ENCODE results near the gene RAB5IF. TPM values are rescaled to one million over a fixed set of nuclear protein-coding genes. Genes with fewer than 3 reads are reported as not detected.

RAB5IF gene
- total RNA-seq, 2 experiments from 2014 or later = 74.5 to 77.1 TPM

DNA sequence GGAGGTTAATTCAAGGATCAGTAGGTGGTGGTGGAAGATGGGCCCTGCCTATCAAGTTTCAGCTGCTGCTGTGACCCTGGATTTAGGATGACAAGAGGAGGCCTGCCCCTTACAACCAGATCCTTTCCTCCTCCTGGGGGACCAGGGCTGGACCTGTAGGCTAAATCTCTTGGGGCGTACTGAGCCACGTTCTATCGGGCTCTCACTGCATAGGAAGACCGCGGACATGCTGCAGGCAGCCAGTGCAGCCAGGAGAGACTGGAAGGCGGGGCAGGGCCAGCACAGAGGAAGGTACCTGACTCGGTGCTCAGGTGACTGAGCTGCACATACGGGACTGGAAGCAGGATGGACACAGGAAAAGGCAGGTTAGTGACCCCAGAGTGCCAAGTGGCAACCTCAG lies 48.9 kb downstream of the RAB5IF start:
- intact Hi-C loops (cut with micrococcal nuclease) = no loop called here
- Mint-ChIP-seq H3K4me3 (no peak overlapping the region), H3K9me3 (no peaks in the 10 kb centered on the region), H3K36me3 (ENCODE audit: low read depth) (peaks cover 10% of the 10 kb centered on the region), H3K4me1 (ENCODE audit: low read depth) (peaks cover 12% of the 10 kb centered on the region), H3K27ac (no peak overlapping the region), H3K27me3 (no peaks in the 10 kb centered on the region)
- TF ChIP-seq, protein P1, sequence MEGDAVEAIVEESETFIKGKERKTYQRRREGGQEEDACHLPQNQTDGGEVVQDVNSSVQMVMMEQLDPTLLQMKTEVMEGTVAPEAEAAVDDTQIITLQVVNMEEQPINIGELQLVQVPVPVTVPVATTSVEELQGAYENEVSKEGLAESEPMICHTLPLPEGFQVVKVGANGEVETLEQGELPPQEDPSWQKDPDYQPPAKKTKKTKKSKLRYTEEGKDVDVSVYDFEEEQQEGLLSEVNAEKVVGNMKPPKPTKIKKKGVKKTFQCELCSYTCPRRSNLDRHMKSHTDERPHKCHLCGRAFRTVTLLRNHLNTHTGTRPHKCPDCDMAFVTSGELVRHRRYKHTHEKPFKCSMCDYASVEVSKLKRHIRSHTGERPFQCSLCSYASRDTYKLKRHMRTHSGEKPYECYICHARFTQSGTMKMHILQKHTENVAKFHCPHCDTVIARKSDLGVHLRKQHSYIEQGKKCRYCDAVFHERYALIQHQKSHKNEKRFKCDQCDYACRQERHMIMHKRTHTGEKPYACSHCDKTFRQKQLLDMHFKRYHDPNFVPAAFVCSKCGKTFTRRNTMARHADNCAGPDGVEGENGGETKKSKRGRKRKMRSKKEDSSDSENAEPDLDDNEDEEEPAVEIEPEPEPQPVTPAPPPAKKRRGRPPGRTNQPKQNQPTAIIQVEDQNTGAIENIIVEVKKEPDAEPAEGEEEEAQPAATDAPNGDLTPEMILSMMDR (IDR thresholded peaks at IDR 0.05) = no peak
- POLR2A ChIA-PET = interaction anchor here (0.6 to 5.4 kb wide), 2 partner anchors 9 to 230 kb away, joined by 3 to 37 read pairs; partner anchors contain the start of gene SLA2
- CTCF ChIA-PET = interaction anchor here (2.1 kb wide), 1 partner anchor 9 kb away, joined by 5 read pairs; the partner anchor contains the start of gene SLA2
- DNase-seq = no peak
- ATAC-seq = no peak

- no peaks in the 10 kb centered on the region for H3K27me3 Mint-ChIP-seq
- no peak overlapping the region for H3K27ac Mint-ChIP-seq
- peaks cover 10% of the 10 kb centered on the region for H3K36me3 Mint-ChIP-seq (ENCODE audit: low read depth)
- DNase-seq = no peak
- POLR2A ChIA-PET = interaction anchor here (0.6 to 5.4 kb wide), 2 partner anchors 10 to 230 kb away, joined by 3 to 37 read pairs; partner anchors contain the start of gene SLA2
- H3K9me3 Mint-ChIP-seq = no peaks in the 10 kb centered on the region
- TF ChIP-seq, protein P1 (IDR thresholded peaks at IDR 0.05) = no peak
- H3K4me3 Mint-ChIP-seq = no peak overlapping the region
- CTCF ChIA-PET = interaction anchor here (0.7 to 2.2 kb wide), 3 partner anchors 9 to 35 kb away, joined by 3 to 11 read pairs (median 5); partner anchors contain the start of gene SLA2
- ATAC-seq = no peak
- H3K4me1 Mint-ChIP-seq (ENCODE audit: low read depth) = peaks cover 12% of the 10 kb centered on the region
- intact Hi-C loops (cut with micrococcal nuclease) = no loop called here
Observed at GRCh38 chr20:36655004-36655403, 49.4 kb downstream of the RAB5IF start.

DNA sequence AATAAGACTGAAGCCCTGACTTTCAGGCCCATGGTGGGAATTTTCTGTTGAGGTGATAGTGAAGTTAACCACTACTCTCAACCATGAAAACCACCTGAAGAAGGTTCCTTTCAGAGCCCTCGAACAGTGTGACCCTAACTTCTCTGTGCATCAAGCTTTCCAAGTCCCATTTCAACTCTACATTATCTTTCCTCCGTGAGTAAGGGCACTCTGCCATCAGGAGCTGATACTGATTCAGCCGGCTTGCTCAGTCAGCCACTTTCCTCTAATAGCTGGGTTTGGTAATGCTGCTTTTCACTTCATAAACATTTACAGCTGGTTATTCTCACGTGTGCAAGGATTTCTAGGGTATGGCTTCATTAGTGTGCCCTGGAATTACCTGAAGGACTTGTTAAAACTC lies 51.2 kb downstream of the RAB5IF start:
- TF ChIP-seq, protein P1 (IDR thresholded peaks at IDR 0.05) = no peak
- Mint-ChIP-seq H3K36me3 (ENCODE audit: low read depth) (peaks cover 10% of the 10 kb centered on the region), H3K4me3 (no peak overlapping the region), H3K27ac (no peak overlapping the region), H3K27me3 (no peaks in the 10 kb centered on the region), H3K4me1 (ENCODE audit: low read depth) (peaks cover 12% of the 10 kb centered on the region), H3K9me3 (no peaks in the 10 kb centered on the region)
- intact Hi-C loops (cut with micrococcal nuclease) = no loop called here
- ChIA-PET POLR2A (interaction anchor here (5.4 kb wide), 1 partner anchor 12 kb away, joined by 37 read pairs; the partner anchor contains the start of gene SLA2), CTCF (interaction anchor here (2.2 kb wide), 1 partner anchor 10 kb away, joined by 11 read pairs; no protein-coding TSS in a partner anchor)
- ATAC-seq (no peak), DNase-seq (no peak)

GRCh38 chr20:36658300-36658699 lies 52.7 kb downstream of the RAB5IF start:
- peak; percentile 74 for ATAC-seq
- TF ChIP-seq, protein P1 (IDR thresholded peaks at IDR 0.05) = no peak
- DNase-seq = peak; percentile 31
- peaks cover 6% of the 10 kb centered on the region for H3K36me3 Mint-ChIP-seq (ENCODE audit: low read depth)
- peaks cover 12% of the 10 kb centered on the region for H3K4me1 Mint-ChIP-seq (ENCODE audit: low read depth)
- CTCF ChIA-PET = interaction anchor here (1.0 to 2.1 kb wide), 2 partner anchors 71 to 151 kb away, joined by 3 to 5 read pairs; no protein-coding TSS in a partner anchor
- H3K27ac Mint-ChIP-seq = peak overlapping the region; percentile 54
- intact Hi-C loops (cut with micrococcal nuclease) = no loop called here
- peak overlapping the region; percentile 28 for H3K4me3 Mint-ChIP-seq
- POLR2A ChIA-PET = interaction anchor here (0.5 to 5.4 kb wide), 2 partner anchors 13 to 524 kb away, joined by 5 to 37 read pairs; partner anchors contain the start of gene SLA2
- H3K9me3 Mint-ChIP-seq = no peaks in the 10 kb centered on the region
- H3K27me3 Mint-ChIP-seq = no peaks in the 10 kb centered on the region

Other genes with a start within 250 kb of the RAB5IF start
- not detected for gene MYL9, start 64.3 kb upstream of the RAB5IF start, total RNA-seq
- gene TGIF2, start 32.2 kb upstream of the RAB5IF start, total RNA-seq = 10 to 100 TPM; 55.3 to 56.8 TPM
- 10 to 100 TPM; 51.5 to 53.5 TPM for gene SLA2, start 40.4 kb downstream of the RAB5IF start, total RNA-seq
- 10 to 100 TPM; 19.2 to 19.3 TPM for gene NDRG3, start 140.3 kb downstream of the RAB5IF start, total RNA-seq
- gene DSN1, start 168.0 kb downstream of the RAB5IF start, total RNA-seq = 10 to 100 TPM; 21.6 to 23.9 TPM

Measured in activated CD8-positive, alpha-beta T cell treated with anti-CD3 and anti-CD28 coated beads for 36 hours (primary cell).